ENCODE measurements around the gene DLL1.

DNA sequence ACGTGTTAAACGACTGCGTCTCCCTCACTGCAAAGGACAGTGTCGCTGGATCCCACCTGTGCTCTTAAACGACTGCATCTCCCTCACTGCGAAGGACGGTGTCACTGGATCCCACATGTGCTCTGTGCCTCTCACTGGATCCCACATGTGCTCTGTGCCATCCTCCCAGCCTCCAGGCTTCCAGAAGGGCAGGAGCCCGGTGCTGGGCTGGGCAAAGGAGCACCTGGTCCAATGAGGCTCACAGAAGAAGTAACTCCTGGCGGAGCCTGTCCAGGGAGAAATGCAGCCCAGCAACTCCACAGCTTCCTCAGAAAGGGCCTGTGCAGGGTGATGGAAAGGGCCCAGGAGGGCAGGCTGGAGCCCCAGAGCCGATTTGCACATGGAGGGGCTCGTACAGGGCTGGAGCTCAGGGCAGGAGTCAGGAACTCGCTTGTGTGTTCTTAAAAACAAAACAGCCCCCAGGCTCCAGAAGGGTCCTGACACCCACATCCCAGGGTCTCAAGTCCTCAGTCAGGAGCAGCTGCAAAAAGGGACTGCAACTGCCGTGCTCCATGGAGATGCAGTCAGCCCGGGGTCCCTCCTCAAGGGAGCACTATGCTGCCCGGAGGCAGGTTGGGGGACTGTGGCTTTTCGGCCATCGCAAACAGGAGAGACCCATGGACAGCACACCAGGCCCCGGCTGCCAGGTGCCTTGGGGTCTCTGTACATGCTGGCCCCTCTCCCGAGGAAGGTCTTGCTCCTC, 52.7 kb downstream of the DLL1 start:
- TF ChIP-seq CTCF (IDR thresholded peaks at IDR 0.05) (no peak), POLR2A (IDR thresholded peaks at IDR 0.05) (no peak)

Measured in uterus (tissue), 2 donors.